Mononuclear cell (primary cell): ENCODE results near the gene SAV1. TPM values are rescaled to one million over a fixed set of nuclear protein-coding genes. Genes with fewer than 3 reads are reported as not detected.
"Not testable (repeated sequence)": the region's sequence is repeated elsewhere in the genome, so short reads cannot be mapped to it uniquely, and the experiment has no call there.

ENCODE experiments used
- H3K27me3 ChIP-seq: 2 replicates; pipeline ENCODE4 v1.6.0; 2011; ENCODE audit warnings: low read length, control low read depth; ENCODE audit not compliant: insufficient read depth
- H3K4me1 ChIP-seq: 2 replicates; pipeline ENCODE4 v1.5.1; 2011; ENCODE audit warnings: mild to moderate bottlenecking, low read length, control low read depth; ENCODE audit not compliant: insufficient read depth
- H3K4me3 ChIP-seq: 2 replicates; pipeline ENCODE4 v1.5.1; 2011; ENCODE audit warnings: mild to moderate bottlenecking, low read length, moderate library complexity
- H3K9me3 ChIP-seq: 2 replicates; pipeline ENCODE4 v1.5.1; 2011; ENCODE audit warnings: low read depth, mild to moderate bottlenecking, control low read depth, low read length
- total RNA-seq: library from RNA; depleted of rRNA; stranded (reverse); fragments of >200 nt; gene quantifications from one replicate; pipeline ENCODE4 v1.2.3, GENCODE V29; 2012

The SAV1 gene
- total RNA-seq, 1 donor, result 23.1 TPM

GRCh38 chr14:50635141-50635540 is 33.0 kb downstream of the SAV1 start:
- H3K27me3 ChIP-seq, result no peaks in the 10 kb centered on the region
- H3K4me1 ChIP-seq, result no peaks in the 10 kb centered on the region
- no peaks in the 10 kb centered on the region for H3K9me3 ChIP-seq

DNA sequence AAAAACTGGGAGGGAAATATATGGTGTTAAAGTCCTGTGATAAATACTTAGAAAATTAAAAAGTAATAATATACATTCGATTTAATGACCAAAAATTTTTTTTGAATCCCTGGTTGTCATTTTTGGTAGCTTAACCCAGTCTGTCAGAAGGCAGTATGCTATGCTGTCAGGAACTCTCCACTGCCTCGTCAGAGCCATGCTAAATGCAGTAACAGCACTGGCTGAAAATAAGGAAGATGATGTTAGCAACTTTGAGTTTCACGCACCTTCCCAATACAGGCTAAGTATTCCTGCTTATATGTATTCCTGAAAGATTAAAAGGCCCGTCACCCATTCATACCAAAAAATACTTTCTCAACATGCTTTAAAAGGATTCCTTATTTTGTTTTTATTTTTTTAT is 34.2 kb downstream of the SAV1 start:
- no peaks in the 10 kb centered on the region for H3K9me3 ChIP-seq
- H3K4me3 ChIP-seq, result no peak overlapping the region
- H3K4me1 ChIP-seq, result no peaks in the 10 kb centered on the region
- H3K27me3 ChIP-seq, result no peaks in the 10 kb centered on the region

More at GRCh38 chr14:50635141-50635540, 33.0 kb downstream of the SAV1 start:
- H3K4me3 ChIP-seq, result no peak overlapping the region

DNA sequence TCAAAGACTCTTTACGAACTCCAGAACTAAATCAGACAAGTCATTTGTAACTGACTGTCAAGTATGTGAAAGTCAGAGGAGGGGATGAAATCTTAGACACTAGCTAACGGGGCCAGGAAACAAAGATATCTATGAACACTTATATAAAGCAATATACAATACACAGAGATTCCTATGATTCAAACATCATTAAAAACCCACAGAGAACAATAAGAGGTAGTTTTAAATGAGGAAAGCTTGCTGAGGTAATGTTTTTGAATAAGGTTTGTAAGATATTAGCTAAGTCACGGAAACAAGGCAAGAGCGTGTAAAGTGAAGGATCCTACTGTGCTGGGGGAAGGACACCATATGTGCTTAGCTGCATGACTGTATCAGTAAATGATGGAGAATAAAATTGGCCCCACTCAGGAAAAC is 36.7 kb downstream of the SAV1 start:
- Histone ChIP-seq H3K4me1 (no peaks in the 10 kb centered on the region), H3K9me3 (no peaks in the 10 kb centered on the region), H3K27me3 (no peaks in the 10 kb centered on the region), H3K4me3 (no peak overlapping the region)

GRCh38 chr14:50624947-50625346 is 43.2 kb downstream of the SAV1 start:
- H3K9me3 ChIP-seq, H3K27me3 ChIP-seq, H3K4me3 ChIP-seq, H3K4me1 ChIP-seq: not testable (repeated sequence)

DNA sequence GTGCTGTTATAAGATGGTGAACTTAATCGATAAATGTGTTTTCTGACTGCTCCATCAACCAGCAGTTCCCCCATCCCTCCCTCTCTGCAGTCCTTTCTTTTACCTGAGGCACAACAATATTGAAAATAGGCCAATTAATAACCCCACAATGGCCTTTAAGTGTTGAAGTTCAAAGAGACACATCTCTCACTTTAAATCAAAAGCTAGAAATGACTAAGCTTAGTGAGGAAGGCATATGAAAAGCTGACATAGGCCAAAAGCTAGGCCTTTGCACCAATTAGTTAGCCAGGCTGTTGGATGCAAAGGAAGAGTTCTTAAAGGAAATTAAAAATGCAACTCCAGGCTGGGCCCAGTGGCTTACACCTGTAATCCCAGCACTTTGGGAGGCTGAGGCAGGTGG is 43.7 kb downstream of the SAV1 start:
- H3K4me1 ChIP-seq, result no peaks in the 10 kb centered on the region
- no peaks in the 10 kb centered on the region for H3K27me3 ChIP-seq
- H3K9me3 ChIP-seq, result no peaks in the 10 kb centered on the region
- H3K4me3 ChIP-seq, result no peak overlapping the region

- Histone ChIP-seq H3K9me3 (no peaks in the 10 kb centered on the region), H3K27me3 (no peaks in the 10 kb centered on the region), H3K4me1 (no peaks in the 10 kb centered on the region), H3K4me3 (no peak overlapping the region)
Observed at GRCh38 chr14:50622978-50623377, 45.1 kb downstream of the SAV1 start.

DNA sequence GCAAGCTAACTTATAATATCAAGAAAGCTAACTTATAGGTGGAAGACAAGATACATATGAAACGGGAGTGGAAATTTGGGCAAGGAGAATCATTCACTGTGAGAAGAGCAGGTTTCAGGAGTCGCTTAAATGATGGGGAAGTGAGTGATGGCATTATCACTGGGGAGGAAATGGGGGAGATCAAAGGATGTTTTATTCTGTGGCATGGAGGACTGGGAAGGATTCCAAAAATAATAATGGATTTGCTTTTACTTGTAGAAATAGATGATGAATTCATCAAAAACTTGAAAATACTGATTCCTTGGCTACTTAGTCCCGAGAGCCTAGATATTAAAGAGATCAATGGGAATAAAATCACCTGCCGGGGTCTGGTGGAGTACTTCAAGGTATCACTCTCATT is 47.8 kb downstream of the SAV1 start:
- Histone ChIP-seq H3K27me3 (no peaks in the 10 kb centered on the region), H3K9me3 (no peaks in the 10 kb centered on the region), H3K4me3 (no peak overlapping the region), H3K4me1 (no peaks in the 10 kb centered on the region)

GRCh38 chr14:50619569-50620141 is 48.5 kb downstream of the SAV1 start:
- Histone ChIP-seq H3K27me3 (no peaks in the 10 kb centered on the region), H3K9me3 (no peaks in the 10 kb centered on the region), H3K4me1 (no peaks in the 10 kb centered on the region), H3K4me3 (no peak overlapping the region)

DNA sequence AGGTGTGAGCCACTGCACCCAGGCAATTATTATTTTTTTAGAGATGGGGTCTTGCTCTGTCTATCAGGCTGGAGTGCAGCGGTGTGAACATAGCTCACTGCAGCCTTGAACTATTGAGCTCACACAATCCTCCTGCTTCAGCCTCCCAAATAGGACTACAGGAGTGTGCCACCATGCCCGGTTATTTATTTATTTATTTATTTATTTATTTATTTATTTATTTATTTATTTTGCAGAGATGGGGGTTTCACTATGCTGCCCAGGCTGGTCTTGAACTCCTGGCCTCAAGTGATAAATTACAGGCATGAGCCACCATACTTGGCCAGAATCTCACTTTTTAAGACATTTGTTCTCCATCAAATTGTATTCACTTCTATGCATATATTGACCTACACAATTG is 51.8 kb downstream of the SAV1 start:
- no peaks in the 10 kb centered on the region for H3K4me1 ChIP-seq
- H3K4me3 ChIP-seq, result no peak overlapping the region
- H3K9me3 ChIP-seq, result no peaks in the 10 kb centered on the region
- H3K27me3 ChIP-seq, result no peaks in the 10 kb centered on the region

GRCh38 chr14:50615552-50615951 is 52.6 kb downstream of the SAV1 start:
- no peak overlapping the region for H3K4me3 ChIP-seq
- H3K4me1 ChIP-seq, result no peaks in the 10 kb centered on the region
- no peaks in the 10 kb centered on the region for H3K9me3 ChIP-seq
- H3K27me3 ChIP-seq, result no peaks in the 10 kb centered on the region

- Histone ChIP-seq H3K9me3 (no peaks in the 10 kb centered on the region), H3K27me3 (no peaks in the 10 kb centered on the region), H3K4me3 (no peak overlapping the region), H3K4me1 (no peaks in the 10 kb centered on the region)
Observed at GRCh38 chr14:50615056-50615455, 53.0 kb downstream of the SAV1 start.

GRCh38 chr14:50612806-50613205 is 55.3 kb downstream of the SAV1 start:
- no peaks in the 10 kb centered on the region for H3K4me1 ChIP-seq
- no peaks in the 10 kb centered on the region for H3K9me3 ChIP-seq
- H3K27me3 ChIP-seq, result no peaks in the 10 kb centered on the region
- H3K4me3 ChIP-seq, result no peak overlapping the region

- Histone ChIP-seq H3K9me3 (no peaks in the 10 kb centered on the region), H3K4me3 (no peak overlapping the region), H3K27me3 (no peaks in the 10 kb centered on the region), H3K4me1 (no peaks in the 10 kb centered on the region)
Observed at GRCh38 chr14:50610465-50610864, 57.6 kb downstream of the SAV1 start.

GRCh38 chr14:50608302-50608851 is 59.7 kb downstream of the SAV1 start:
- Histone ChIP-seq H3K4me1 (no peaks in the 10 kb centered on the region), H3K4me3 (no peak overlapping the region)

DNA sequence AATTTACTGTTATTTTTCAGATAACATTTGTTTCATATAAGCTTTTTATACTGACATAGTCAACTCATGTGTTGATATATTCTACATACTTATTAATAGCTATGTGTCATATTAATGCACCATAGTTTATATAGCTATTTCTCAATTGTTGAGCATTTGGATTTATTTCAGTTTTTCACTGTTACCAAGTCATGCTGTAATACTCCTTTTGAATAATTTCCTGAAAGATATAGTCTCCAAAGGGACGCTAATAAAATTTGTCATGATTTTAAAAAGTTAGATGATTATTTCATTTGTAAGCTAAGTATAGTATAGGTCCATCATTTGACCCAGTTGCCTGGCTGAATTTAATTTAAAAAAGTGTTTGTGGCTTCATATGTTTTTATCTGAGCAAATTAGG is 60.3 kb downstream of the SAV1 start:
- no peaks in the 10 kb centered on the region for H3K27me3 ChIP-seq
- H3K4me1 ChIP-seq, result no peaks in the 10 kb centered on the region
- no peak overlapping the region for H3K4me3 ChIP-seq
- no peaks in the 10 kb centered on the region for H3K9me3 ChIP-seq

More at GRCh38 chr14:50608302-50608851, 59.7 kb downstream of the SAV1 start:
- Histone ChIP-seq H3K27me3 (no peaks in the 10 kb centered on the region), H3K9me3 (no peaks in the 10 kb centered on the region)

- Histone ChIP-seq H3K4me1 (no peaks in the 10 kb centered on the region), H3K9me3 (no peaks in the 10 kb centered on the region), H3K27me3 (no peaks in the 10 kb centered on the region), H3K4me3 (no peak overlapping the region)
Observed at GRCh38 chr14:50607181-50607580, 60.9 kb downstream of the SAV1 start.
